Neural crest cell (in vitro differentiated cells): Measurements from ENCODE around the gene TTLL10. TPM values are rescaled to one million over a fixed set of nuclear protein-coding genes. Genes with fewer than 3 reads are reported as not detected.

Experiments used
- DNase-seq: peaks from one replicate; pipeline ENCODE4 v3.0.0; 2021; ENCODE audit warnings: low read depth, mixed read lengths, low spot score
- H3K27ac Mint-ChIP-seq: one replicate; pipeline ENCODE4 v1.8.0; 2021; ENCODE audit warnings: mild to moderate bottlenecking, mixed read lengths; ENCODE audit not compliant: unreplicated experiment
- H3K27me3 Mint-ChIP-seq: 2 replicates; pipeline ENCODE4 v1.8.0; 2021; ENCODE audit warnings: low read depth, mild to moderate bottlenecking, mixed read lengths
- H3K36me3 Mint-ChIP-seq: 2 replicates; pipeline ENCODE4 v1.8.0; 2021; ENCODE audit warnings: low read depth, mild to moderate bottlenecking, mixed read lengths
- H3K4me1 Mint-ChIP-seq: 2 replicates; pipeline ENCODE4 v1.8.0; 2021; ENCODE audit warnings: mixed read lengths
- H3K4me3 Mint-ChIP-seq: one replicate; pipeline ENCODE4 v1.8.0; 2021; ENCODE audit warnings: mild to moderate bottlenecking, mixed read lengths
- H3K9me3 Mint-ChIP-seq: 2 replicates; pipeline ENCODE4 v1.8.0; 2021; ENCODE audit warnings: mixed read lengths
- long read RNA-seq: library from polyadenylated mRNA; unstranded; transcript quantifications from one replicate; pipeline ENCODE4 v2.0.0, GENCODE V29; 2020
- total RNA-seq: library from RNA; stranded (reverse); gene quantifications from 2 replicates; pipeline ENCODE4 v1.2.1, GENCODE V29; 2021
- TF ChIP-seq, protein P1 (sequence below): fragments of 200-600 bp; sonication (generic); conservative IDR thresholded peaks from 2 replicates; pipeline ENCODE4 v1.5.0; 2021; ENCODE audit warnings: antibody characterized with exemption, mild to moderate bottlenecking

TTLL10 gene
- not detected in 2 replicates for total RNA-seq
- long read RNA-seq = 0 reads

- Mint-ChIP-seq H3K4me3 (no peak within 1 kb of the TSS), H3K9me3 (no peaks in the 10 kb centered on the region), H3K36me3 (no peaks in the 10 kb centered on the region), H3K27me3 (peaks cover 29% of the 10 kb centered on the region), H3K4me1 (peaks cover 11% of the 10 kb centered on the region), H3K27ac (no peak within 1 kb of the TSS)
- DNase-seq = no peak
- TF ChIP-seq, protein P1, sequence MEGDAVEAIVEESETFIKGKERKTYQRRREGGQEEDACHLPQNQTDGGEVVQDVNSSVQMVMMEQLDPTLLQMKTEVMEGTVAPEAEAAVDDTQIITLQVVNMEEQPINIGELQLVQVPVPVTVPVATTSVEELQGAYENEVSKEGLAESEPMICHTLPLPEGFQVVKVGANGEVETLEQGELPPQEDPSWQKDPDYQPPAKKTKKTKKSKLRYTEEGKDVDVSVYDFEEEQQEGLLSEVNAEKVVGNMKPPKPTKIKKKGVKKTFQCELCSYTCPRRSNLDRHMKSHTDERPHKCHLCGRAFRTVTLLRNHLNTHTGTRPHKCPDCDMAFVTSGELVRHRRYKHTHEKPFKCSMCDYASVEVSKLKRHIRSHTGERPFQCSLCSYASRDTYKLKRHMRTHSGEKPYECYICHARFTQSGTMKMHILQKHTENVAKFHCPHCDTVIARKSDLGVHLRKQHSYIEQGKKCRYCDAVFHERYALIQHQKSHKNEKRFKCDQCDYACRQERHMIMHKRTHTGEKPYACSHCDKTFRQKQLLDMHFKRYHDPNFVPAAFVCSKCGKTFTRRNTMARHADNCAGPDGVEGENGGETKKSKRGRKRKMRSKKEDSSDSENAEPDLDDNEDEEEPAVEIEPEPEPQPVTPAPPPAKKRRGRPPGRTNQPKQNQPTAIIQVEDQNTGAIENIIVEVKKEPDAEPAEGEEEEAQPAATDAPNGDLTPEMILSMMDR = no peak
These were observed at the start of gene TTLL10 for GRCh38 chr1:1173793-1174415. TSS of gene TTLL10 (plus strand) at chr1:1173880. CDS start at chr1:1179216, 5,336 bp downstream.

GRCh38 chr1:1124508-1124785 is 49.2 kb upstream of the TTLL10 start:
- H3K4me1 Mint-ChIP-seq = peaks cover 15% of the 10 kb centered on the region
- no peak for DNase-seq
- TF ChIP-seq, protein P1 = no peak

GRCh38 chr1:1124786-1125642 is 48.7 kb upstream of the TTLL10 start:
- TF ChIP-seq, protein P1 = no peak
- Mint-ChIP-seq H3K4me3 (no peak overlapping the region), H3K27ac (no peak overlapping the region), H3K9me3 (no peaks in the 10 kb centered on the region), H3K27me3 (peaks cover 12% of the 10 kb centered on the region), H3K4me1 (peaks cover 15% of the 10 kb centered on the region), H3K36me3 (peaks cover 3% of the 10 kb centered on the region)
- DNase-seq = no peak

More at GRCh38 chr1:1124508-1124785, 49.2 kb upstream of the TTLL10 start:
- Mint-ChIP-seq H3K9me3 (no peaks in the 10 kb centered on the region), H3K27ac (no peak overlapping the region), H3K27me3 (peaks cover 15% of the 10 kb centered on the region), H3K36me3 (peaks cover 3% of the 10 kb centered on the region), H3K4me3 (no peak overlapping the region)

DNA sequence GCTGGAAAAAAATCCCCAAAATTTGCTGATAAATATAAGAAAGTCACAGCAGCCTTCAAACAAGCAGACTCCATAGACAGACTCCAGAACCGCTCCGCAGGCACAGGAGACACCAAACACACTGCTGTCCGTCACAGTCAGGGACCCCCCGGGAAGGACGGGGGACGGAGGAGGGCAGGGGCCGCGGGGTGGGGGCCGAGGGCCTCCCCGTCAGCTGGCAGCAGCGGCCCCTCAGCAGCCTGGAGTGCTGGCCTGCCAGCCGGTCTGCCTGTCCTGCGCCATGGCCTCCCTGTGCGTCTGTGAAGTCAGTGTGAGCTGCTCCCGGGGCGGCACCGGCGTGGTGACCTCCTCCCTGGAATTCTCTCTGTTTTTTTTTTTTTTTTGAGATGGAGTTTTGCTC is 47.7 kb upstream of the TTLL10 start:
- Mint-ChIP-seq H3K36me3 (peaks cover 3% of the 10 kb centered on the region), H3K9me3 (no peaks in the 10 kb centered on the region), H3K4me3 (no peak overlapping the region), H3K27me3 (peaks cover 12% of the 10 kb centered on the region), H3K4me1 (peaks cover 15% of the 10 kb centered on the region), H3K27ac (no peak overlapping the region)
- DNase-seq = no peak
- TF ChIP-seq, protein P1 = no peak

GRCh38 chr1:1127551-1128451 is 45.9 kb upstream of the TTLL10 start:
- Mint-ChIP-seq H3K4me1 (peaks cover 13% of the 10 kb centered on the region), H3K27me3 (peaks cover 12% of the 10 kb centered on the region), H3K36me3 (peaks cover 3% of the 10 kb centered on the region), H3K4me3 (no peak overlapping the region), H3K9me3 (no peaks in the 10 kb centered on the region), H3K27ac (no peak overlapping the region)
- no peak for DNase-seq
- TF ChIP-seq, protein P1 = no peak
